Ramos (cell line): Measurements from ENCODE around the gene STARD3.
"Not testable (repeated sequence)": the region's sequence is repeated elsewhere in the genome, so short reads cannot be mapped to it uniquely, and the experiment has no call there.

ENCODE experiments used
- in situ Hi-C: fragments of 300-500 bp; cut with MboI; formaldehyde crosslinking; loops from one replicate; pipeline ENCODE4 v1.14.3; 2022; ENCODE audit warnings: low sequenced_read_pairs; ENCODE audit not compliant: unreplicated experiment

Gene STARD3

DNA sequence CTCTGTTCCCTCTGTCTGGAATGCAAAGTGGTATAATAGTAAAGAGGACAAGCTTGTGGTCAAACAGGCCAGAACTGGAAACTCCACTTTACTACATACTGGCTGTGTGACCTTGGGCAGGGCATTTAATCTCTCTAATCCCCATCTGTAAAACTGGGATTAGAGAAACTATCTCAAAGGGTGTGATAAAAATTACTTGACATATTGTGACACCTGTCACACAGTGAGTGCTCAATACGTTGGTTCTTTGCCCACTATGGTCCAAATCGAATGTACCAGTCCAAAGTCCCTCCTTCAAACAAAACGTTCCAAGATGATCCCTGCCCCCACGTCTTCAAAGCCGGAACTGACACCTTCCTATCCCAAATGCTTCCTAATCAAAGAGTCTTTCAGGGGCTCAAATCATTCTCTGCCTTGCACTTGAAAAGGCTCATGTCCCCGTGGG, 50.2 kb downstream of the STARD3 start:
- in situ Hi-C loops, result no loop called here

DNA sequence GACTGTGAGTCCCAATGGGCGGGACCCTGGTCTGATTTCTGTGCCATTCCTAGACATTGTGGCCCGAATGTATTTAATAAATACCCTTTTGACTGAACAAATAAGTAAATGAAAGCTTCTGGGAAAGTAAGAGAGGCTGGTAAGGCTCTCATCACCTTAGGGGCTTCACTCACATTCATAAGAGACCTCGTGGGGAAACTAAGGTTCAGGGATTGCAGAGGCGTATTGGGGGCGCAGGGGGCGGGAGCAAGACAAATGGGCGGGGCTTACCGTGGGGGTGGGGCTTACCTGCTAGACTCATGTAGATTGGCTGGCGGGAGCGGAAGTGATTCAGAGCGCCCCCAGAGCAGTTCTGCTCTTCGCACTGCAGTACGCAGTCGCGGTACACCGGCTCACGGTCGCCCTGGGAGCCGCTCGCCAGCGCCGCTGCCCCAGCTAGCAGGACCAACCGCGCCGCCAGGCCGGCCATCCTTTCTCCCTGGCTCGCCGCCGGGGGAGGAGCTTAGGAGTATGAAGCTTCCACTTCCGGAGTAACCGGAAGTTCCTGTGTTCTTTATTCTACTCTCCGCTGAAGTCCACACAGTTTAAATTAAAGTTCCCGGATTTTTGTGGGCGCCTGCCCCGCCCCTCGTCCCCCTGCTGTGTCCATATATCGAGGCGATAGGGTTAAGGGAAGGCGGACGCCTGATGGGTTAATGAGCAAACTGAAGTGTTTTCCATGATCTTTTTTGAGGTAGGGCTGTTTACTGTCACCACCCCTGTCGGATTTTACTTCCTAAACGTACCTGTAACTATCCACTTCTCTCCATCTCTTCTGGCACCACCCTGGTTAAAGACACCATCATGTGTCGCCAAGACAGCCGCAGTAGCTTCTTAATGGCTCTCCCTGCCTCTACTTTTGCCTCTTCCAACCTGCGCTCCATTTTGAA, 50.9 kb downstream of the STARD3 start, which contains the start of gene PGAP3:
TSS of gene PGAP3 (minus strand) at position 512 of the 929 bp plus-strand sequence. CDS start at position 469, 43 bp downstream.
- in situ Hi-C loops, result no loop called here

DNA sequence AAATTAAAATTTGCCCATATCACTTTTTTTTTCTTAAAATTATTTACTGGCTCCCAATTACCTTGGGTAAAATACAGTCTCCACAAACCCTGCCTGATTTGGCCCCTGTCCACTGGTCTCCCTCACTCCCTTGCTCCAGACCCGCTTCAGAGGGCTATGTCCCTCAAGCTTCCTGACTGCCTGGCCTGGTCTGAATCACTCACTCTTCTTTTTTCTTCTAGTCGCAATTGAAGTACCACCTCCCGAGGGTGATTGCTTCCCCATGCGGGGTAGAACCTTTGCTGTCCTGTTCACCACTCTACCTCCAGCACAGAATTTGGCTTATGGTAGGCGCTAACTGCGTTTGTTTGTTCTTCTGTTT, 51.5 kb downstream of the STARD3 start:
- in situ Hi-C loops, result no loop called here

DNA sequence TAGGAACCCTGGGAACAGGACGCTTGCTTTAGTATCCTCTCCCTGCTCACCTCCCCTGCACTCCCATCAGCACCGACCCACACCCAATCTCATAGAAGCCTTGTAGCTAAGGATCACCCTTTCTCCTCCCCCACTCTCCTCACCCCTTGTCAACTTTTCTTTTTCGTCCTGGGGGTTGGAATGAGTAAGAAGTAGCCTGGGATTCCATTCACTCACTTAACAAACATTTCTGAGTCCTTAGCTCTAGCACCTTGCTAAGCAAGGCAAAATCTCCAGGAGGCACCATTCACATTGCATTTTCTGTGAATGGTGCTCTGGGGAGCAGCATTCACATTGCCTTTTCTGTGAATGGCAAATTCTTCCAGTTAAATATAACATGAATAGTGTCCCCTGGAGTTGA, 52.0 kb downstream of the STARD3 start:
- in situ Hi-C loops, result no loop called here

DNA sequence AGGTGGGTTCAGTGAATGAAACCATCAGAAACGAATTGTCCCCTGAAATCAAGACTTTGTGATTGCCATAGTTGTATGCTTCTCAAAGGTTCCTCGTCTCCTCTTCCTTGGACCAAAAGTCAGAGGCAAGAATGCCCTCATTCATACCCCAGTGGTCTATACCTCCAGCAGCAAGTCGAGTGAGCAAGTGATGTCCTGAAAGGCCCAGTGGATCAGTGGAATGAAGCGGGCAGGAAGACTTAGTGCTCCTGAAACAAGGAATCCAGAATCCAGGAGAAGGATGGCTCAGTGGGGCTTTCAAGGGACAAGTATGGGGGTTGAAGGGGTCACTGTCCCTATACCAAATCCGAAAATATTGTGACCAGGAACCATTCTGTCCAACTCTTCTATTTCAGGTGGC, 57.6 kb downstream of the STARD3 start:
- in situ Hi-C loops, result no loop called here

DNA sequence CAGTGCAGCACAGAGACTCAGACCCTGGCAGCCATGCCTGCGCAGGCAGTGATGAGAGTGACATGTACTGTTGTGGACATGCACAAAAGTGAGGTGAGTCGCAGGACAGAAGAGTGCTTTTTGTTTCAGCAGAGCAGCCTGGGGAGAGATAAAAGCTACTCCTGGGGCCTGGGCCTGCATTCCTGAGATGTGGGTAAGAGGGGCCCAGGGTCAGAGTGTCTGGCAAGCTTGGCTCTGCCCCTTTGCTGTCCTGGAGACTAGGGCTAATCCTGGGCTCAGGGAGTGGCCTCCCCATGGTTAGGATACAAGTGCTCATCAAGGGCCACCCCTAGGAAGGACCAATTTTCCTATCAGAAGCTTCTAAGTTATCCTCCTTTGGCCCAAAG, 58.1 kb downstream of the STARD3 start:
- in situ Hi-C loops, result no loop called here

DNA sequence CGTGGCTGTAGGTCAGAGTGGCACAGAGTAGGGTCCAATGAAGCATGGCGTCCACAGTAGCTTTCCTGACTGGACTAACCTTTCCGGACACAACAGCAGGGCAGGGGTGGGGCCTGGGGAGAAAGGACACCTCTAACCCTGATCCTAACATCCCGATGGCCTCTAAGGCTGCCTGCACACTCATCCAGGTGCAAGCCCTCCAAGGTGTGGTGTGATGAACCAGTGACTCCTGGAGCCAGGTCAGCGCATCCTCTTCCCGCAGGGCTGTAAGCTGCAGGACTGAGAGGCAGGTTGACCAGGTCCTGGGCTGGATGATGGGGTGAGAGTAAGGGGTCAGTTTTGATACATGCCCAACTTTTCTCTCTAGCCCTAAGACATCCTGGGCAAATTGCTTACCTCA, 59.8 kb downstream of the STARD3 start:
- in situ Hi-C loops, result no loop called here

DNA sequence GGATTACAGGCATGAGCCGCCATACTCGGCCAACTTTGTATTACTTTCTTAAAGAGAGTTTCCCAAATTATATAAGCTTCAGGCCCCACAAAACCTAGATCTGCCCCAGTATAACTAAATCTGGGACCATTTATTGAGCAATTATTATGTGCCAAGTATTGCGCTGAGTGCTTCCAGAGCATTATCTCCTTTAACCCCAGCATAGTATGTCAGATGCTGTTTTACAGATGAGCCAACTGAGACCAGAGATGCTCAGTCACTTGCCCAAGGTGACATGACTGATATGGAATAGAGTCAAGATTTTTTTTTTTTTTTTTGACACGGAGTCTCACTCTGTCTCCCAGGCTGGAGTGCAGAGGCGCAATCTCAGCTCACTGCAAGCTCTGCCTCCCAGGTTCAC, 61.0 kb downstream of the STARD3 start:
- in situ Hi-C loops, result no loop called here

DNA sequence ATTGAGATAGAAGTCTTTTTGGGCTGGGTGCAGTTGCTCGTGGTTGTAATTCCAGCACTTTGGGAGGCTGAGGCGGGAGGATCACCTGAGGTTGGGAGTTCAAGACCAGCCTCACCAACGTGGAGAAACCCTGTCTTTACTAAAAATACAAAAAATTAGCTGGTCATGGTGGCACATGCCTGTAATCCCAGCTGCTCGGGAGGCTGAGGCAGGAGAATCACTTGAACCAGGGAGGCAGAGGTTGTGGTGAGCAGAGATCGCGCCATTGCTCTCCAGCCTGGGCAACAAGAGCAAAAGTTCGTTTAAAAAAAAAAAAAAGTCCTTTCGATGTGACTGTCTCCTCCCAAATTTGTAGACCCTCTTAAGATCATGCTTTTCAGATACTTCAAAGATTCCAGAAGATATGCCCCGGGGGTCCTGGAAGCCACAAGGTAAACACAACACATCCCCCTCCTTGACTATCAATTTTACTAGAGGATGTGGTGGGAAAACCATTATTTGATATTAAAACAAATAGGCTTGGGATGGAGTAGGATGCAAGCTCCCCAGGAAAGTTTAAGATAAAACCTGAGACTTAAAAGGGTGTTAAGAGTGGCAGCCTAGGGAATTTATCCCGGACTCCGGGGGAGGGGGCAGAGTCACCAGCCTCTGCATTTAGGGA, 62.3 kb downstream of the STARD3 start:
- in situ Hi-C loops, result not testable (repeated sequence)

DNA sequence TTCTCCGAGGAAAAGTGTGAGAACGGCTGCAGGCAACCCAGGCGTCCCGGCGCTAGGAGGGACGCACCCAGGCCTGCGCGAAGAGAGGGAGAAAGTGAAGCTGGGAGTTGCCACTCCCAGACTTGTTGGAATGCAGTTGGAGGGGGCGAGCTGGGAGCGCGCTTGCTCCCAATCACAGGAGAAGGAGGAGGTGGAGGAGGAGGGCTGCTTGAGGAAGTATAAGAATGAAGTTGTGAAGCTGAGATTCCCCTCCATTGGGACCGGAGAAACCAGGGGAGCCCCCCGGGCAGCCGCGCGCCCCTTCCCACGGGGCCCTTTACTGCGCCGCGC, 62.8 kb downstream of the STARD3 start, which contains the start of gene ERBB2:
TSS of gene ERBB2 (plus strand) at position 247 of the 330 bp plus-strand sequence. CDS start 175 bp downstream, outside the sequence.
- in situ Hi-C loops, result no loop called here

DNA sequence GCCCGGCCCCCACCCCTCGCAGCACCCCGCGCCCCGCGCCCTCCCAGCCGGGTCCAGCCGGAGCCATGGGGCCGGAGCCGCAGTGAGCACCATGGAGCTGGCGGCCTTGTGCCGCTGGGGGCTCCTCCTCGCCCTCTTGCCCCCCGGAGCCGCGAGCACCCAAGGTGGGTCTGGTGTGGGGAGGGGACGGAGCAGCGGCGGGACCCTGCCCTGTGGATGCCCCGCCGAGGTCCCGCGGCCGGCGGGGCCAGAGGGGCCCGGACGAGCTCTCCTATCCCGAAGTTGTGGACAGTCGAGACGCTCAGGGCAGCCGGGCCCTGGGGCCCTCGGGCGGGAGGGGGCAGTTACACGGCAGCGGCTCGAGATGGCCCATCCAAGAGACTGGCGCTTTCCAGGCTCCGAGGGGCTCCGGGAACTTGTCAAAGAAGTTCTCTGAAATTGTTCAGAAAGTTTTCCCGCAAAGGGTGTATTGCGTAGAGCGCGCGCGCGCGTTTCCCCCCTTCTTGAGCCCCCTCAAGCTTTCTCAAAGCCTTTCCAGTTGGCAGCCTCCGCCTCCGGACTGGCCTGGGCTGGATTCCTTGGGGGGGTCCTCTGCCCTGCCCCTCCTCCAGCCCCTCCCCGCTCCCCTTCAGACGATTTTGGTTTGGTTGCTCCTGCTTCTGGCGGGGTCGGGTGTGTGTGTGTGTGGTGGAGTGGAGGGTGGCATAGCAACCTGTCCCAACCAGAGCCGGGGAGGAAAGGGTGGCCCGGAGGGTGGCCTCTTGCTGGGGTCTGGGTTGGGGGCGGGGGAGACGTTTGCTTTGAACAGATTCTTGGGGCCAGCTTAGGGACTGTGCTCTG, 63.4 kb downstream of the STARD3 start:
- in situ Hi-C loops, result no loop called here

DNA sequence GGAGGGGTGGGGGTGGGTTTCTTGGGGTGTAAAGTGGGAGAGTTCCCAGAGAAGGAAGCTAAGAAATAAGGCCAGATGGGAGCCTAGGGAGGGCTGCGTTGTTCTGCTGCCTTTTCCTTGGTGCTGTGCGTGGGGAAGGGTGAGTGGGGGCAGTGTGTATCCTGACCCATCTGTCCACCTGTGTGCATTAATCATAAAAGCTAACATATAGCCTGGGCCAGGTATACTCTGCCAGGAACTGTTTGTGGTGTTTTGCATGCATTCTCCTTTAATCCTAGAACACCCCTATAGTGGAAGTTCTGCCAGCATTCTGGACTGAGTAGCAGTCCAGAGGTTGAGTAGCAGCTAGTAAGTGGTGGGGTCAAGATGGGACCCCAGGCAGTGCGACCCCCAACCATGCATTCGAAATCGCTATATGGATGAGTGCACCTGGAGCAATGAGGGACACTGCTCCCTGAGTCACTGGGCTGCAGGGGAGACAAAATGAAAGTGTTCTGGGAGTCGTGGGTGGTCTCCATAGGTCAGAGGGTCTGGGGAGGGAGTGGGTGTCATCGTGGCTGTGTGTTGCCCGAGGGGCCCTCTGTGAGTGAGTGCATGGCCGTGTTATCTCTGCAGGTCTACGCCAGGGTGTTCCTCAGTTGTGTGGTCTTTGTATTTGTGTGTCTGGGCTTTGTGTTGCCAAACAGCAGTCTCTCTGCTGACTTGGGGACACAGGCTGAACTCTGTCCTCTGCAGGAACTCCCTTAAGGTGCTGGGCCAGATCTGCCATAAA, 64.3 kb downstream of the STARD3 start:
- in situ Hi-C loops, result no loop called here

DNA sequence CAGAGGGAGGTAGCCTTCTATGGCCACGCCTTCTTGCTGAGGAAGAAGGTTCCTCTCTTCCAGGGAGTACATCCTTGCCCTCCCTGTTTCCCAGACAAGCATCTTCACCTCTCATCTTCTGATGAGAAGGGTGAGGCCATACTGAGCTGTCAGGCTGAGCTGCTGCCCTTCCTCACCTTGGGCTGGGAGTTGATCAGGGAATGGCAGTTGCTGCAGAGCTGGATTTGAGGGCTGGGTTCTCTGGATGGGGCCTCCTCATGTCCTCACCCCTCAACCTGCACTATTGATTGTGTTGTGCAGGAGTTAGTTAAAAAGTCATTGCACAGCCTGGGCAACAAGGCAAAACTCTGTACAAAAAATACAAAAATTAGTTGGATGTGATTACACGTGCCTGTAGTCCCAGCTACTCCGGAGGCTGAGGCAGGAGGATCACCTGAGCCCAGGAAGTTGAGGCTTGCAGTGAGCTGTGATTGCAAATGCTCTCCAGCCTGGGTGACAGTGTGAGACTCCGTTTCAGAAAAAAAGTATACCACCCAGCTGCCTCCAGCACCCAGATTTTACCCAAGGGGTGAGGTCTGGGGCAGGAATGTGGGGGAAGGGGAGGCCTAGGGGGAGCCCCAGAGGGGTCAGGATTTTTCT, 65.0 kb downstream of the STARD3 start:
- in situ Hi-C loops, result no loop called here

DNA sequence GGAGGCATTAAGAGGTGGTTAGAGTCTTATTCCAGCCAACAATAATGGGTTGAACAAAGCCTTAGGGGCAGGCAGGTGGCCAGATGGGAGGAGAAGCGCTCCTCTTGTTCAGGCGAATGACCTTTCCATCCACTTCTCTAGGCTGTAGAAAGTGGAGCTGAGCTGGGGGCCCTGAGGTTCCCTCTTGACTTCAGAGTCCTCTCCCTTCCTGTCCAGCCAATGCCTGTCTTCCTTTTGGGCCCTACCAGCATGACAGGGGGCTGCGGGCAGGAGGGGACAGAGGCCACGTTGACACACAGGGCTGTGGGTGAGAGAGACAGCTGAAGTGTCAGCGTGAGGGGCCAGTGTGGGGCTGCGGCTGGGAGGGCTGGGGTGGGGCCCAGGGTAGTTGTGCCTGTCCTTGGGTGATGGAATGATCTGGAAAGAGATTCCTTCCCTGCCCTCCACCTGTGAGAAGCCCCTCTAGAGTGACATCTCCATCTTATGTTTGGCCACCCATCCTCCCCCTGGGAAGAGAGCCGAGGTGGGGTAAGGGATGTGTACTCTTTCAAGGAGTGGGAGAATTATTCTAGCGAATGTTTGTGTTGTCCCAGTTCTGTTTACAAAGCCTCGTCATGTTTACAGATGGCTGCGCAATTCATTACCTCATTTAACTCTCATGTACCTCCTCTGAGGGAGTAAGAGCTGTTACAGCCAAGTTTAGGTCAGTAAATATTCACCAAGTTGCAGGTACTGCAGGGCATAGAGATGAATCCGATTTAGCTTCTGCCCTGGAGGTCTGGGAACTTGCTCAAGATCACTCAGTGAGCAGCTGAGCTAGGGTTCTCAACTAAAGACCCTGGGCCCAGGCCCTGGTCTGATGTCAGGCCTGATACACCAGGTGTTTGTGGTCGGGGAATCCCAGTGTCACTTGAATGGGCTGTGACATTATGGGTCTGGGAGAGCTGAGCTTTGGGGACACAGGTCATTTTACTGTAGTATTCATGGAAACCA, 66.3 kb downstream of the STARD3 start:
- in situ Hi-C loops, result no loop called here

DNA sequence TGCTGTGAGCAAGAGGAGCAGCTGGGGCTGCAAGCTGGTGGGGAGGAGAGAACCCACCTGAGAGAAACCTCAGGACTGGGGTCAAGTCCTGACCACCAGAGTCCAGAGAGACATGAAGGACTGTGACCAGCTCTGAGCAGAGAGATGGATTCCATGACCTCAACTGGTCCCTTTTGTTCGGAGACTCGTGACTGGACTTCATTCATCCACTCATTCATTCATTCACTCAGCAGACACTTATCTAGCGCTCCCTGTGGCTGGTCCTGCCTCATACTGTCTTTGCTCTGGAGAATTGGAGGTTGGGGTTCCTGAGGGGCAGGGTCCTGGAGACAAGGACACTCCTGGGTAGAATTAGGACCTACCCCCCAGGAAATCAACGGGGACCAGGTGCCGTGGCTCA, 67.0 kb downstream of the STARD3 start:
- in situ Hi-C loops, result no loop called here

DNA sequence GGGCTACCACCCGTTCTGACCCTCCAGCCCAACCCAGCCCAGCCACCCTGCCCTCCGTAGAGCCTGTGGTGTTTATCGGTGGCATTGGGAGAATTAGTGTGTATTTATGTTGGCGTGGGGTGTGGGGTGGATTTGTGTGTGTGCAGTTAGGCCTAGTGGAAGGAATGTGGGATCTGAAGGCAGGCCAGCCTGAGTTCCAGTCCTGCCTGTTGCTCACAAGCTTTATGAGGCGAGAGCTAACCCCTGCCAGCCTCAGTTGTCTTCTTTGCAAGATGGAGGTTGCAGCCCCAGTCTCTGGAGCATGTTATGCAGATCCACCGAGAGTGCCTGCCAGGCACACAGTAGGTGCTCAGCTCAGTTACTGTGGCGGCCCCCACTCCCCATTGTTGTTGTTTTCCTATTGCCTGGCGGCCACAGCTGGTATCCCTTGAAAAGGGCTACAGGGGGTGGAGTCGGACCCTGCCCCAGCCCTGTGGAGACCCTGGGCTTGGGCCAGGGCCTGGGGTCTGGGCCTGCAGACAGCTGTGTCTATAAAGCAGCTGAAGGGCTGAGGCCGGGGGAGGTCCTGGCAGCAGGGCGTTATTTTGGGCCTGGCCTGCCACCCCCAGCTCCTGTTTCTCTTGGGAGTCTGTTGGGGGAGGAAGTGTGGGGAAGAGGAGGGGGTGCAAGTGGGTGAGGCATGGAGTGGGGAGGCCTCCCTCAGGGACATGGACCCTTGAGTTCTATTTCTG, 68.0 kb downstream of the STARD3 start:
- in situ Hi-C loops, result no loop called here

DNA sequence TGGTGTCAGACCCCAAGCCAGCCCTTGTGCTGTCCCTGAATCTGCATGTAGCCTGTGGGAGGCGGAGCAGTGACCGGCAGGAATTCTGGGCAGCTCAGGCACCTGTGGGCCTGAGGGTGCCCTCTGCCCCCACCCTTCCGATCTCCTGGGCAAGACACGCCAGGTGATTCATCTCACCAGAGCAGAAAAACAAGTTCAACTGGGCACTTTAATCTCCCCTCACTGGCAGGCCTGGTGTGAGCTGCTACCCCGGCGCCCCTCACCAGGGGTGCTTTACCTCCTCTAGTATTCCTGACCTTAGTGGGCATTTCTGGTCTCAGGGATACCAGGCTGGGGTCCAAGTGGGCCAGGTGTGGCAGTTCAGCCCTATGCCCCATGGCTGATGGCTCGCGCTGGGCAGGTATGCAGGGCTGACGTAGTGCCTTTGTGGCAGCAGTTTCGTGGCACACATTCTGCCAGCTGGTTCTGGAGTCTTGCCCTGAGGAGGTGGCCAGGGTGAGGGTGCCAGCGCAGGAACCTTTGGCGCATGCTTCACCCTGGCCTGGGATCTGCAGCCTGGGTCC, 68.9 kb downstream of the STARD3 start:
- in situ Hi-C loops, result no loop called here
